PFSK-1 (cell line): ENCODE measurements around the gene MAML2.

Experiments
- POLR2AphosphoS5 ChIP-seq: IDR thresholded peaks from 2 replicates; pipeline ENCODE4 v1.6.1; 2012; ENCODE audit warnings: low read depth, mild to moderate bottlenecking, control low read depth, low read length, moderate library complexity
- SIN3A ChIP-seq: IDR thresholded peaks from 2 replicates; pipeline ENCODE4 v1.6.1; 2012; ENCODE audit warnings: mild to moderate bottlenecking, low read length, moderate library complexity, borderline replicate concordance; ENCODE audit not compliant: insufficient read depth
- TAF1 ChIP-seq: IDR thresholded peaks from 2 replicates; pipeline ENCODE4 v1.6.1; 2012; ENCODE audit warnings: low read length, control low read depth, borderline replicate concordance; ENCODE audit not compliant: insufficient read depth
- TF ChIP-seq, protein P1 (sequence below), 2 experiments: IDR thresholded peaks; 2 replicates each; pipeline versions ENCODE4 v1.6.1 to v1.8.0; 2011 to 2012; ENCODE audit warnings: low read depth in 2 of 2, low read length in 2 of 2, control low read depth in 1 of 2, inconsistent platforms in 1 of 2, mild to moderate bottlenecking in 1 of 2, moderate library complexity in 1 of 2; ENCODE audit not compliant: insufficient read depth in 1 of 2

- TF ChIP-seq POLR2AphosphoS5 (peak; percentile 58; the same call in 1 of the 2 replicates), TAF1 (no peak; the same call in 1 of the 2 replicates), SIN3A (peak; percentile 80; the same call in 1 of the 2 replicates)
- TF ChIP-seq, protein P1, sequence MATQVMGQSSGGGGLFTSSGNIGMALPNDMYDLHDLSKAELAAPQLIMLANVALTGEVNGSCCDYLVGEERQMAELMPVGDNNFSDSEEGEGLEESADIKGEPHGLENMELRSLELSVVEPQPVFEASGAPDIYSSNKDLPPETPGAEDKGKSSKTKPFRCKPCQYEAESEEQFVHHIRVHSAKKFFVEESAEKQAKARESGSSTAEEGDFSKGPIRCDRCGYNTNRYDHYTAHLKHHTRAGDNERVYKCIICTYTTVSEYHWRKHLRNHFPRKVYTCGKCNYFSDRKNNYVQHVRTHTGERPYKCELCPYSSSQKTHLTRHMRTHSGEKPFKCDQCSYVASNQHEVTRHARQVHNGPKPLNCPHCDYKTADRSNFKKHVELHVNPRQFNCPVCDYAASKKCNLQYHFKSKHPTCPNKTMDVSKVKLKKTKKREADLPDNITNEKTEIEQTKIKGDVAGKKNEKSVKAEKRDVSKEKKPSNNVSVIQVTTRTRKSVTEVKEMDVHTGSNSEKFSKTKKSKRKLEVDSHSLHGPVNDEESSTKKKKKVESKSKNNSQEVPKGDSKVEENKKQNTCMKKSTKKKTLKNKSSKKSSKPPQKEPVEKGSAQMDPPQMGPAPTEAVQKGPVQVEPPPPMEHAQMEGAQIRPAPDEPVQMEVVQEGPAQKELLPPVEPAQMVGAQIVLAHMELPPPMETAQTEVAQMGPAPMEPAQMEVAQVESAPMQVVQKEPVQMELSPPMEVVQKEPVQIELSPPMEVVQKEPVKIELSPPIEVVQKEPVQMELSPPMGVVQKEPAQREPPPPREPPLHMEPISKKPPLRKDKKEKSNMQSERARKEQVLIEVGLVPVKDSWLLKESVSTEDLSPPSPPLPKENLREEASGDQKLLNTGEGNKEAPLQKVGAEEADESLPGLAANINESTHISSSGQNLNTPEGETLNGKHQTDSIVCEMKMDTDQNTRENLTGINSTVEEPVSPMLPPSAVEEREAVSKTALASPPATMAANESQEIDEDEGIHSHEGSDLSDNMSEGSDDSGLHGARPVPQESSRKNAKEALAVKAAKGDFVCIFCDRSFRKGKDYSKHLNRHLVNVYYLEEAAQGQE (IDR thresholded peaks at IDR 0.05; ENCODE audit: insufficient read depth in 1 of 2, low read depth in 2 of 2, low read length in 2 of 2) = peak in 1 of 2 experiments; percentile 35; a peak in 1 of 4 replicates
These were observed 35.8 kb downstream of the MAML2 start for GRCh38 chr11:96306933-96307775.
